ENCODE data around the gene PEPD.

Gene PEPD

GRCh38 chr19:33407716-33408115 lies 113.9 kb downstream of the PEPD start:
- DNase-seq (ENCODE audit: low read depth), result no peak

DNA sequence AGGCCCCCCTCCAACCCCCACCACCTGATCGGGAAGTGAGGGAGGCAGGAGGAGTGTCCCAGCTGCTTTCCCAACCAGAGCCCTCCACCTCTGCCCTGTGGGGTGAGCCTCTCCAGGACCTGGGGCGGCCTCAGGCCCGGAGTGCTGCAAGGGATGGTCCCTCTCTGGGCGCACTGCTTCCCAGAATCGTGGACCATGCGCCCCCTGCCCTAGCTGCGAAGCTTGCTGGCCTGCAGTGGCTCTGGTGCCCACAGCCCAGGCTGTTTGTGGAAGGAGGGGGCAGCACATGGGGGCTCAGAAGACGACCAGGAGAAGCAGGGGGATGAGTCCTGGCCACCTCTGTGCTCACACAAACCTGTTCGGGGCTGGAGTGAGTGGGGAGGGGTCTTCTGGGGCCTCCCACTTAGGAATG lies 114.4 kb downstream of the PEPD start:
- no peak for DNase-seq (ENCODE audit: low read depth)

- peak; percentile 77 for DNase-seq (ENCODE audit: low read depth)
Observed at GRCh38 chr19:33406521-33407139, 115.0 kb downstream of the PEPD start.

GRCh38 chr19:33405553-33406461 lies 115.8 kb downstream of the PEPD start:
- DNase-seq (ENCODE audit: low read depth), result no peak

GRCh38 chr19:33405254-33405552 lies 116.4 kb downstream of the PEPD start:
- no peak for DNase-seq (ENCODE audit: low read depth)

DNA sequence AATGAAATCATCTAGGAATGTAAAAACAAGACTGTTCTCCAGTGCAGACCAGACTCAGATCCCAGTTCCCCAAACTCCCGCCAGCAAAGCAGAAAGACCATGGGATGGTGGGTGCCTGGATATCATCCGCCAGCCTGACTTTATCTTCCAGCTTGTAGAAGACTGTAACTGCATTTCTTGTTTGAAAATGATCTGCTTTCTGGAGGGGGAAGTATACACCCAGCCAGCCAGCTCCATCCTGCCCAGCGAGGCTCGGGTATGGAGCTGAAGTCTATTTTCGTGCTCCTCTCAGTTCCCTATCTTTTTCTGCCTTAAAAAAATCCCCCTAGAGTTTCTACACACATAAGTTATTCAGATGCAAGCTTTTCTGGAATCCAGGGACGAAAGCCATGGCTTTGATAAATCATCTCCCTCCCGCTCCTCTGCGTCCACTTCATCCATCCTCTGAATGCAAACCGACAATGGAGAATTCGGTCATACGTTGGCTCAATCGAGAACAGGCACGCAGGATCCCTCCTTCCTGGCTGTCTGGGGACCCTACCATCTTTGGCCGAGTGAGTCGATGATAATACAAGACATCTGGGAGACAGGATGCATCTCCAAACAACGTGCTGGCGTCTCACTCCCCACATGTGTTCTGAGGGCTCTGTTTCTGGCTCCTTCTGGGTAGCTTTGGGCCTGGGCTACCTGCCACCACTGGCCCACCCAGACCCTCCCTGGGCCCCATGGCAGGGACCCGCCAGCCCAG lies 116.9 kb downstream of the PEPD start:
- no peak for DNase-seq (ENCODE audit: low read depth)

DNA sequence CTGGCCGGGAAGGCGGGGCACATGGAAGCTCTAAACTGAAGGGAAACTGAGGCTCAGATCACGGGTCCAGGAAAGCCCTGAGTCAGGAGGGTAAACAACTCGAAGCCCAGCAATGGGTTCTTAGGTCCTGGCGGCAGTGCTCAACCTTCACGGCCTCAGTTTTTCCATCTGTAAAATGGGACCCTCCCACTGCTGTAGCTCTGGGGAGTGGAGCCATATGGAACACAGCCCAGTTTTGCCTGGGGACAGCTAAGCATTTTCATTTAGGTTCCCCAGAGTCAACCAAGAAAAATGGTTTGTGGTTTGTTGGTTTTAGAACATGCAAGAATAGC lies 117.7 kb downstream of the PEPD start:
- DNase-seq (ENCODE audit: low read depth), result no peak

GRCh38 chr19:33403221-33403972 lies 118.2 kb downstream of the PEPD start:
- no peak for DNase-seq (ENCODE audit: low read depth)

- DNase-seq (ENCODE audit: low read depth), result no peak
Observed at GRCh38 chr19:33402421-33403220, 119.0 kb downstream of the PEPD start.

GRCh38 chr19:33401683-33402420 lies 119.7 kb downstream of the PEPD start:
- DNase-seq (ENCODE audit: low read depth), result no peak

- DNase-seq (ENCODE audit: low read depth), result no peak
Observed at GRCh38 chr19:33400856-33401682, 120.5 kb downstream of the PEPD start.

DNA sequence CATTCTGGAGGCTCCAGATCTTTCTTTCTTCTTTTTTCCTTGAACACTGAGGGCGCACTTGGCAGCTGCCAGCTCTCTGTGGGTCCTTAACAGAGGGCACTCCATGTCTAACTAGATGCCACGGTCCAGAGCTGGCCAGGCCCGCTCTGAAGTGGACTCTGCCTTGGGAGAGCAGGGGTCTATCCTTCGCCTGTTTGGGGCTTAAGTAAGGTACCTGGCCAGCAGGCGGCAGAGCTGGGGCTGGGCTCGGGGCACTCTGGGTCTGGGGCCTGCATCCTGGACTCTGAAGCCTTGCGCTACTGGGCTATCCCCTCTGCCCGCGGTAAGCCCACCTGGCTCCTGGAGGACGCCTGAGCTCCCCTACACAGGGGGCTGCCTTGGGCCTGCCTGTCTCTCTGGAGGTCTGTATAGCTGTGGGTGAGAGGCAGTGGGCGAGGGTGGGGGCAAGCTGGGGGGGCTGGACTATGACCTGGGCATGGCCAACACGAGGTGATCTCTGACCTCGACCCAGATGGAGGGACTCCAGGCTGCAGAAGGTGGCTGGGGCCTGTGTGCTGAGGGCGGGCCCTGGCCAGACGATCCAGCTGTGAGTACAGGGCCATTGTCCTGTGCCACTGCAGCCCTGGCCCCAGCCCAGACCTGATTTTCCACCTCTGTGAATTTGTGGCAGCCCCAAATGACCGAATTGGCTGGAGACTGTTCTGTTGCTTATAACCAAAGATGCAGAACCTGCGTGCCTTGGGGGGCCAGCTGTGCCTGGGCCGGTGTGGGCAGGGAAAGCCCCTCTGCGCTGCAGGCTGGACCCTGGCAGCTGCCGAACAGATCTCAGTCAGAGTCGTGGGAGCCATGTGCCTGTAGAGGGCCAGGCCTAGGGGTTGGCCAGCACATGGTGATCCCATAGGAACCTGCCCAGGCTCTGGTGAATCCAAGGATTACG lies 121.6 kb downstream of the PEPD start:
- no peak for DNase-seq (ENCODE audit: low read depth)

- DNase-seq (ENCODE audit: low read depth), result no peak
Observed at GRCh38 chr19:33399081-33399744, 122.4 kb downstream of the PEPD start.

GRCh38 chr19:33398361-33399060 lies 123.1 kb downstream of the PEPD start:
- DNase-seq (ENCODE audit: low read depth), result no peak

- DNase-seq (ENCODE audit: low read depth), result no peak
Observed at GRCh38 chr19:33397536-33398360, 123.8 kb downstream of the PEPD start.

- no peak for DNase-seq (ENCODE audit: low read depth)
Observed at GRCh38 chr19:33396701-33397535, 124.7 kb downstream of the PEPD start.
